OCI-M2 (cell line): Measurements from ENCODE around the gene RRP1.

ENCODE experiments used
- DNase-seq: peaks from one replicate; lab custom pipeline; 2025; ENCODE audit not compliant: unreplicated experiment; lab: John Stamatoyannopoulos, UW

Gene RRP1

DNA sequence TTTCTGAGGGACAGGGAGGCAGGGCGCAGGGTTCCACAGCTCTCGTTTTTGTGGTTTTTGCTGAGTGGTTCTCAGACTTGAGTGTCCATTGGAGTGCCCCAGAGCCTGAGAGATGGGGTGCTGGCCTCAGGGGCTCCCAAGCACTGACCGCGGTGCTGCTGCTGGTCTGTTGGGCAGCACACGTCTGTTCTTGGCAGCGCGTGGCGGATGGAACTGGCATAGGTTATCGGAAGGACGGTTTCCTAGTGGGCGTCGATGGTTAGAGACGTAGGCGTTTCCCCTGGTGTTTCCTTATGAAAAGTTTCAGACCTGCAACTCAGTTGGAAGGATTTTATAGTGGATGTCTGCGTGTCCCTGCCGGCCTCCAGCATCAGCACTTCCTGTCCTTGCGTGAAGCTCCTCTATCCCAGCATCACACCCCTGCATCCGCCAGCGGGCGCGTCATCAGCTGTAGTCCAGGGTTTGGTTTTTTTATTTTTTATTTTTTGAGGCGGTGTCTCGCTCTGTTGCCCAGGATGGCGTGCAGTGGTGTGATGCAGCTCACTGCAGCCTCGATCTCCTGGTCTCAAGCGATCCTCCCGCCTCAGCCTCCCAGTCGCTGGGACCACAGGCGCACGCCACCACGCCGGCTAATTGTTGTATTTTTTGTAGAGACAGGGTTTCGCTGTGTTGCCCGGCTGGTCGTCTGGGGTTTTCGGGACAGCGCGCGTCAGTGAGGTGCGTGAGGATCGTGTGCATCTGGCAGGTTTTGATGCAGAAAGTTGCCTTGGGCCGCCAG is 11.8 kb downstream of the RRP1 start:
- no peak for DNase-seq

DNA sequence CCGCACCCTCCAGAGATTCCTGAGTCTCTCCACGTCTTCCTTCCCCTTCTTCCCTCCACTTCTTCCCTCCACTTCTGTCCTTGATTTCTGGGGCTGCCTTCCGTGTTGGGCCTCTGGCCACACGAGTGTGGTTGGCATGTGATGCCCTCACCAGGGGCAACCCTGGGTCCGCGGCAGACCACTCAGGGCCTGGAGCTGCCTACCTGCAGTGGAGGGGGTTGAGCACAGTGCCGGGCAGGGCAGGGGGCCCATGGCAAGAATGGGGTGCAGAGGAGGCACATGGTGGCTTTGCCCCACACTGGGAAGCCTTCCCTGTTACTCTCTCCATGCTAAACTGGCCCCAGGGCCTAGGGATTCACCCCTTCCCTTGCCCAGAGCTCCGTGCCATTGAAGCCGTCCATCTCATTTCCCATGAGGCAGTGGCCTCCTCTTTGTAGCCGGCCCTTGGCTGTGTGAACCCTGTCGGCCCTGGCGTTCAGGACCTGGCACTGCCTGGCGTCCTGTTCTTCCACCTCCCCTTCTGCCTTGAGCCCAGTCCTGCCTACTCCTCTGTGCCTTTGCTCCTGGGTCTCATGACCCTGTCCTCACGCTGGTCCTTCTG is 13.4 kb downstream of the RRP1 start:
- no peak for DNase-seq

DNA sequence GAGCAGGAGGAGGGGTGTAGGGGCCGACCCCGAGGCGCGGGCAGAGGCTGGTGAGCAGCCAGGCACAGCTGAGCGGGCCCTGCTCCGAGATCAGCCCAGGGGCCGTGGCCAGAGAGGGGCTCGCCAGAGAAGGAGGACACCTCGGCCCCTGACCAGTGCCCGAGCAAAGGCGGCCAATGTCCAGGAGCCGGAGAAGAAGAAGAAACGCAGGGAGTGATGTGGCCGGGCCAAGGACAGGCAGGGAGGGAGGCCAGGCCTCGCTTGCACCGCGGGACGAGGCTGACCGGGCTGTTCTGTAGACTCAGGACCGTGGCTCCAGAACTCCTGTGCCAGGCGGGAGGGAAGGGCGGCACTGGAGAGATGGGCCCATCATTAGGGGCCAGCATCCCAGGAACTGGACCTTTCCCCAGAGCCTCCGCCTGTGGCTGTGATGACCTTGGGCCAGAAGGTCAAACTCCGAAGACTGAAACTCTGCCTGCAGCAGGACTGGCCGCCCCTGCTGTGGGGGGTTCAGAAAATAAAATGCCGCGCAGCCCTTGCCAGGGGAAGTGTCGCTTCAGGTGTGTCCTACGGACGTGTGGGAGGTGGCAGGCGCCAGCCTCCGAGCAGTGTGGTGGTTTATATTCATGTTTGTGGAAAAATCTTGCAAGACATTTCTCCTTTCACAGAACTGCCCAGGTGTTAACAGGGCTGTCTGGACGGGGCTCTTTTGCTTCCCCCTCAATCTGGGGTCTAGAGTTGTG is 14.4 kb downstream of the RRP1 start:
- no peak for DNase-seq

DNA sequence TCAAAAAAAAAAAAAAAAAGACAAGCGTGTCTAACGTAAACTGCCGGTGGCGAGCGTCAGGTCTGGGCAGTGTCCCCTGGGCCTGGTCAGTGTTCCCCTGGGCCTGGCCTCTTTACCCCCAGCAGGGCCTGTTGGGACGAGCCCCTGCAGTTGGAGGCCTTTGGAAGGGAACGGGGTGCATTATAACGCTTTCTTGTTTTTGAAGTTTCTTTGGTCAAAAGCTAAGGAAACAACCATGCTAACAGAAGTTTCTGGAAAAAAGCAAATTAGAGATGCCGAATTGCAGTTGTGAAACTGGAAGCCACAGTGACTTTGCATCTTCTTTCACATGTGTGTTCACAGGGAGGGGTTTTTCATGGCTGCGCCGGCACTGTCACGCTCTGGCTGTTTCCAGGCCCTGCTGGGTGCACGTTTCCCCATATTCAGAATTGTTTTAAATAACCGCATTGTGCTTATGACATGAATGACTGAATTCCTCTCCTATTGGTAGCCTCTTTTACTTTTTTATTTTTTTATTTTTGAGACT is 16.0 kb downstream of the RRP1 start:
- no peak for DNase-seq

DNA sequence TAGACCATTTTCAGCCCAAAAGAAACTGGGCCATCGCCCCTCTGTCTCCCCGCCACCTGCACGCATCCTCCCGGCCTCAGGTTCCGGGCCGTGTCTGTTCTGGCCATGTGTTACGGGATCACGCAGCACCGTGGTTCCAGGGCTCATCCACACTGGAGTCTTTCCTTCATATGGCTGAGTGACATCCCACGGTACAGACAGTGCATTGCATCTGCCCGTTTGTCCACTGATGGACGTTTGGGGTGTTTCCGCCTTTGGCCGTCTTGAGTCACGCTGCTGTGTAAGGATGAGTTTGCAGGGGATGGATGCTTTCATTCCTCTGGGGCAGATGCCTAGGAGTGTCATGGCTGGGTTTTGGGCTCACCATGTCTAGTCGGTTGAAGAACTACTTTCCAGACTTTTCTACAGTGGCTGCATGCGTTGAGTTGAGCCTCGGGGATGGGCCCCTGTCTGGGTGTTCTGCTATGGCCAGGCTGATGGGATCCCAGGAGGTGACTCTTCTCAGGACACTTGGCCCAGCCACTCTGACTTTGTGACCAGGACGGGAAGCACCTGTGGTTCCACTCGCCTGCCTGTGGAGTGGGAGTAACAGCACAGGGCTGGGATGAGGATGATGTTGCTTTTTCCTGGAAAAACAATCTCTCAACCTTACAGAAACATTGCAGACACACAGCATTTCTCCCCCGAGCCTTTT is 16.8 kb downstream of the RRP1 start:
- no peak for DNase-seq

DNA sequence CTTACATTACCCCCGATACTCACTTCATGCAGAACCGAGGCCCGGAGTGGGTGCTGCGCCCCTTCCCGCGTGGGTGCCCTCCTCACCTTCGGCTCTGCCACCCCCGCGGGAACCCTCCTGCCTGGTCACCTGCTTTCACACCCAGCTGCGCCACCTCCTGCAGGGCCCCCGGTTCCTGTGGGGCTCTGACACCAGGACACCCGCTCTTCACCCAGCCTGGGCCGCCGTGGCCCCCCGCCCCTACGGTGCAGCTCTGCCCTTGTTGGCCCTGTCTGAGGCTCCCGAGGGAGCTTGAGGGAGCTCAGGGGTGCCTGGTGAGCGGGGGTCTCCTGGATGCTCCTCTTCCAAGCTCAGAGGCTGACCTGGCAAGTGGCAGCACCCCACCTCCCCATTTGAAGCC is 19.0 kb downstream of the RRP1 start:
- DNase-seq: no peak

DNA sequence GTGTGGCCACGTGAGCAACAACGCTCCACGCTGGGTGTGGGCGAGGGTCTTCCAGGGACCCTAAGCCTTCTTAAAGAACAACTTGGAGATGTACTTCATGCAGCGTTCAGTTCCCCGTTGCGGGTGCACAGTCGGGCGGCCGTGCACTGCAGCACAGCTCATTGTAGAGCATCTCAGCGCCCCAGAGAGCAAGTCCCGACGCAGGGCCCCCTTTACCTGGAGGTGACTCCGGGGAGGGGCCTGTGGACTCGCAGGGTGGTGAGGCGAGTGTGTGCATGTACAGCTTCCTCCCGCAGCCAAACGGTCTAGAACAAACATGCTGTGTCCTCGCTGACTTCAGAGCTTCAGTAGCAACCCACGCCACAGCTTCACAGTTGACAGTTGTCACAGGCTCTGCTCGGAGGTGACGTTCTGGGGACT is 19.5 kb downstream of the RRP1 start:
- no peak for DNase-seq

DNA sequence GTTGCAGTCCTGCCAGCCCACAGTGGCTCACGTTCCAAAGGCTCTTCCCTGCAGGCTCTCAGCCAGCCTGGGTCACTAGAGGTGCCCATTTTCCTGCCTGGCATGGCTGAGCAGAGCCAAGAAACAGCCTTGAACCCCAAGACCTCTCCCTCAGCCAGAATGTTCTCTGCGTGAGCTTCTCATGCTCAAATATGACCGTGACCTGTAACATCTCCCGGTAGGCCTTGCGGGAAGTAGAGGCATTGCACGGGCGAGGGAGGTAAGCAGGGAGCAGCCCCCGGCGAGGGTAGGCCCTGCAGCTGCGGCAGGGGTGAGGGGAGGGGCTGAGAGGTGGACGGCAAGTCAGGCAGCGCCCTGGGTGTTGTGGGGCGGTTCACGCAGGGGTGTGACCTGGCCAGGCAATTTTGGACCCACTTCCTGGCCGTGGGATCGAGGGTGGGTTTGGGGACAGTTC is 20.0 kb downstream of the RRP1 start:
- DNase-seq: no peak

DNA sequence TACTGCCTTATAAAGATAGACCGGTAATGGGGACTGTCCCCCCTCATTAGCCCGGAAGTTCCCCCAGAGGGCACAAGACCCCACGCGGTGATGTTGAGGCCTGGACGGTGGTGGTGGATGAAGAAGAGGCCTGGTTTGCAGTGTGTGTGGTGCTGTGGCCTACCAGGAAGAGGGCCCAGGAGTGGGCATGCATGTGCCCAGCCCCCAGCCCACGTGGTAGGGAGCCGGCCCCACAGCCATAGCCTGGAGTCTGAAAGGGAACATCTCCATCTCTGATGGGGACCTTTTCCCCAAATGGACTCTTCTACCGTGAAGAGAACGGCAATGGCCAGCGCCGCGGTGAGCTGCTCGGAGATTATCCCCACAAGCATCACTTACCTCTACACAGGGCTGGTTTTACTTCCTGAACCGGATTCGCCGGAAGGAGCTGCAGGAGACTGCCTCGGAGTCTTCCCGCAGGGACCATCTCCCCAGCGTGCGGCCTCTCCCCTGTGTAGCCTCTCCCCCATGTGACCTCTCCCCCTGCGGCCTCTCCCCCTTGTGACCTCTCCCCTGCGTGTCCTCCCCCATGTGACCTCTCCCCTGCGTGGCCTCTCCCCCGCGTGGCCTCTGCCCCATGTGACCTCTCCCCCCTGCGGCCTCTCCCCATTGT is 20.6 kb downstream of the RRP1 start:
- DNase-seq: no peak

DNA sequence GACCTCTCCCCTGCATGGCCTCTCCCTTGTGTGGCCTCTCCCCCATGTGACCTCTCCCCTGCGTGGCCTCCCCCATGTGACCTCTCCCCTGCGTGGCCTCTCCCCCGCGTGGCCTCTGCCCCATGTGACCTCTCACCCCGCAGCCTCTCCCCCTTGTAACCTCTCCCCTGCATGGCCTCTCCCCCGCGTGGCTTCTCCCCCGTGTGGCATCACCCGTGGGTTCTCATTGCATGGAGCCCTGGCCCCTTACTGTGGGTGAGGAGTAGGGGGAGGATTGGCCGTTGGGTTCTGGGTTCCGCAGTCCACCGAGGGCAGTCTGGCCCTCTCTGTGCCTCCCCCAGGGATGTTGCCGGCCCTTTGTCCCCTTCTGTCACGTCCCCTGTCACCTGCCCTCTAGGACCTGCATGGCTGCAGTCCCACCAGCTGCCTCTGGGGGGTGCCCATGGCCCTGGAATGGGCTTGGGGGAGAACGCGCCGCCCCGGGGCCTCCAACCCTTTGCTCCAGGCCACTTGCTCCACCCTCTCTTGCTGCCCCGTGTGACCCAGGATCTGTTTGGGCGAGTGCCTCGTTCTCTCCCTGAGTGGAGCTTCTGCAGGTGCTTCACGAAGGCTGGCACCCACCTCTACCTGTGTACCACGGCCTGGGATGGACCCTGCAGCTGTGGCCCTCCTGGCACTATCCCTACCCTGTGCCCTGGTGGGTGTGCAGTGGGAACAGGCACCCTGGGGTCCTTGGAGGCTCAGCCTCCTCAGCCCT is 21.3 kb downstream of the RRP1 start:
- DNase-seq: peak; percentile 98

DNA sequence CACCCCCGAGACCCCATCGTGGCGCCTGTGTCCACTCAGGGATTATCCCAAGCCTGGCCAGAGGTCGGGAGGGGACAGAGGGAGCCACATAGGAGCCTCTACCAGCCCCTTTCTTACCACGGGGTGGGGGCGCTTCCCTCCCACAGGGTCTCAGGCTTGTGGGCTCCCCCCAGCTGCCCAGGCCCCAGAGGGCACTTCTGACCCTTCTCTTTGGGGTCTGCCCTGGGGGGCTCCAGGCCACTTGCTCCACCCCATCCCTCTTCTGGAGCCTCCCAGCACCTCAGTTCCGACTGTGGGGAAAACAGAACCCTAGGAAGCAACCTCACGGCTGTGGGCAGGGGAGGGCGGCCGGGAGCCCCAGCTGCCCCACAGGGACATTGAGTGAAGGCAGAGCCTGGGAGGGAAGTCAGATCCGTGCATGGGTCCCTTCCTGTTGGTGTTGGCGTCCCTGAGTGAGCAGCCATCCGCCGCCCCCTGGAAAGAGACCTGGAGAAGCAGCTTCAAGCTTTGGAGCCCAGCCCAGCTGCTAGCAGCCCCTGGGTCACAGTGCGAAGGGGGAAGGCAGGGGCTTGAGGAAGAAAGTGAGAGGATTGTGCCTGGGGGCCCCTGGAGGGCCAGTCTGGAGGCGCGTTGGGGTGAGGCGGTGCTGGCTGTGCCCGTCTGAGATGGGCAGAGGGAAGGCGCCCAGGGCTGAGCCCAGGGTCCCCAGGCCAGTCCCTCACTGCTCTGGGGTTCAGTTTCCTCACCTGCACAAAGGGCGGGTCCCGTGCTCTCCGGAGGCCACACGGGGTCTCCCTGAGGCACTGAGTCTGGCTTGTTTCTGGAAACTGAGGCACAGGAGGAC is 22.1 kb downstream of the RRP1 start:
- no peak for DNase-seq

DNA sequence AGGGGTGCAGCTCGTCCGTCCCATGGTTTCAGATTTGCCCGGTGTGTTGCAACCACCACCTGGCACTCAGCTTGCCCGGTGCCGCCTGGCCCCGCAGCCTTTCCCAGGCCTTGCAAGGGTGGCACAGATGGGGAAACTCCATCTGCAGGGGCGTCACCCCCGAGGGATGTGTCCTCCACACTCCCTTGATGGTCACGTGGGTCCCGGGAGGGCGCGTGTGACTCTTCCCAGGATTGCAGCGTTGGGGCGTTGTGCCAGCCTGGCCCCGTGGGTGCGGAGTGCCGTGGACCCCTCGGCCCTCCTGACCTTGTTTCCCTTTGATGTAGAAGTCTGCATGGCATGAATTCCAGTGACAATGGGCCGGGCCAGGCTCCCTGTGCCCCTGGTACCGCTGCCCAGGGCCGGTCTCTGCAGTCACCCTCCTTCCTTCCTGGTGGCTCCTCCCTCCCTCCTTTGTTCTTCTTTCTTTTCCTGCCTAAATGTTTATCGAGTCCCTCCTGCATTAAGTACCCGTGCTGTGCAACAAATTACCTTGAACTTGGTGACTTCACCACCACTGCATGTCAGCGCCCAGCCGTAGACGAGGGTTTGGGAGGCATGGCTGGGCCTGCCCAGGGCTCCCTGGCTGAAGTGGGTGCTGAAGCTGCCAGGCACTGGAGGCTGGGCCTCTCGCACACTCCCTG is 22.9 kb downstream of the RRP1 start:
- no peak for DNase-seq

DNA sequence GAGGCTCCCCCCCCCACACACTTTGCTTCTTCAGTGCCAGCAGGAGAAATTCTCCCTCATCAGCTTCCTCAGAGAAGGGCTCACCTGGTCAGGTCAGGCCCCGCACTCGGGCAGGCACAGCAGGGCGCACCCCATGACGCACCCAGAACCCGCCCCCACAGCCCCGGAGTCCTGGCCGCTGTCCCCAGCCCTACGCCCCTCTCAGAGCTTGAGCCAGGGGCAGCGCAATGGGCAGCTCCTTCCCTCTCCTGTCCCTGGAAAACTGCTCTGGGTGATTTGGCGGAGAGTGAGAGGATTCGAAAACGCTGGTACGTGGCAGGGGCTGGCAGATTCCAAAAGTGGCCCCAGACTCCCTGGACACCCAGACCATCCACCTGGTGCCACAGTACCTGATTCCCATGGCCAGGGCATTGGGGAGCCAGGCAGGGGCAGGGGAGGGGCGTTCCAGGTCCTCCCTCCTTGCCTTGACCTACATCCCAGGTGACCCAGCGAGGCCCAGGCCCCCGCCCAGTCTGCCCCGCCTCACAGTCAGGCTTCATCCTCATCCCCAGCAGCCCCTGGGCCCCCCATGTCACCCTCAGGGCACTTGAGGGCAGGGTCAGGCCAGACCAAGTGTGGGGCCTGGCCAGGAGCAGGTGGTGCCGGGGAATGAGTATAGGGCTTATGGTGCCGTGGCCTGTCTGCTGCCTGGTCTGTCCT is 23.7 kb downstream of the RRP1 start:
- no peak for DNase-seq

DNA sequence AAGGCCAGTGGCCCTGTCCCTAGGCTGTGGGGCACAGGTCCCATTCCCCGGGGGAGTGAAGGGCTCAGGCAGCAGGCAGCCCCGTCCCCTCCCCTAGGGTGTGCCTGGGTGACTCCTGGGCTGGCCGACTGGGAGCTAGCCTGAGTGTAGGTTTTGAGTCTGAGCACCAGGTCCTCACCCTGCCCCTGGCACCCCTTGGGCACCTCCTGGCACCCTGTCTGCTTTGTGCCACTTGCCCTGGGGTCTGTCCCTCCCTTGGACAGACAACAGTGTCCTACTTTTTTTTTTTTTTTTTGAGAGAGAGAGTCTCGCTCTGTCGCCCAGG is 24.2 kb downstream of the RRP1 start:
- no peak for DNase-seq

DNA sequence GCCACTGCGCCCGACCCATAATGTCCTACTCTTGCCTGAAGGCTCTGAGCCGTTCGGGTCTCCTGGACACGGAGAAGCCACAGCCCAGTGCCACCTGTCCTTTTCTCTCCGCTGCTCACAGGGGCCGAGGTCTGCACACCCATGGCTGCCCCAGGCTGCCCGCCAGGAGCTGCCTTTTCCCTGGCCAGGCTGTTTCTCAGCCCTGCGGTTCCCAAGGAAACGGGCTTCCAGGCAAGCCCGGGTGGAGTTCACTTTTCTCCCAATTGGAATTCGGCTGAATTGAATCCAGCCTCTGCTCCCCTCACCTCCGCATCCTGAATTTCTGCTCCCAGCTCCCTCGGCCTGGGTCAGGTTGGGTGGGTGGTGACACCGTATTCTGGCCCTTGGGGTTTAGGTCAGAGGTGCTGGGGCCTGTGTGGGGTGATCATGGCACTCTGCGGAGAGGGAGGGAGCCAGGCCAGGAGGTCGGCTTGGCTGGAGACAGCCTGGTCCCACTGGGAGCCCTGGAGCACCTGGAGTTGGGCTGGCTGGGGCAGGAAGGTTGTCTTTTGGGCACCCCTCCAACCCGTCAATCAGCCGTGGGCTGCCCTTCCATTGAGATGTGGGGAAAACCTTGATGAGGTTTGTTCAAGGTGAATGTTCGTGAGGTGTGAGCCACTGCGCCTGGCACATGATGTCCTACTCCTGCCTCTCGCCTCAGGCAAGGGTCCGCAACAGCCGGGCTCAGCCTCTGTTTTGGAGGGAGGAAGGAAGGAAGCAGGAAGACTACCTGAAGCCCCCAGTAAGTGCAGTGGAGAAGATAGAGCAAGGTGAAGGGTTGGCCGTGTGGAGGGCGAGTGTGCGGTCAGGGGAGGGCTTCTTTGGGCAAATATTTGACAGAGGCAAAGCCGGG is 25.1 kb downstream of the RRP1 start:
- DNase-seq: no peak

DNA sequence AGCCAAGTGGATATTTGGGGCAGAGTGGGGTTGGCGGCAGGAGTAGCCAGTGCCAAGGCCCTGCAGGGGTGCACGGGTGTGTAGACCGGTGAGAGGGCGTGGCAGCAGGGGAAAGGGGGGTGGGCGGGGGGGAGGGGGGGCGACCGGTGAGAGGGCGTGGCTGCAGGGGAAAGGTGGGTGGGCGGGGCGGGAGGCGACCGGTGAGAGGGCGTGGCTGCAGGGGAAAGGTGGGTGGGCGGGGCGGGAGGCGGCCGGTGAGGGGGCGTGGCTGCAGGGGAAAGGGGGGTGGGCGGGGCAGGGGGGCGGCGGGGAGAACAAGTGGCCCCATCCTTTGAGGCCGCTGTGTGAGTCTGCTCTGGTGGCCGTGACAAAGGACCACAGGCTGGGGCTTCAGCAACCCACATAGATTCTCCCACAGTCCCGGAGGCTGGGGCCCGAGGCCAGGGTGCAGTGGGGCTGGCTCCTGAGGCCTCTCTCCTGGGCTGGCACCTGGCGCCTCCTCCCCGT is 25.8 kb downstream of the RRP1 start:
- DNase-seq: no peak

DNA sequence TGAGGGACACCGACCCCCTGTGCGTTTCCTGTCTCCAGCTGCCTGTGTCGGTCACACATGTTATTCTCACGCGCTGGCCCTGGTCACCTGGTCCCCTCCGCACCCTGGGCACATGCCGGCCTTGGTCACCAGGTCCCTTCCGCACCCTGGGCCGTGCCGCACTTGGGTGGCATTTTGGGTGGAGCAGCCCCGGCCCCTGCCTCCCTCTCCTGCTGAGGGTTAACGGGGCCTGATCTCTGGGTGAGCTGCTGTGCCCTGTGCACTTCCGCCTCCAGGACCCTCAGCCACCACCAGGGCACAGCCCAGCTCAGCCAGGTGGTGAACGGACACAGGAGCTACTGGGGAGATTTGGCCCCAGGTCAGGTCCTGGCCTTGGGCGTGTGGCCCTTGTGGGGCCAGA is 26.6 kb downstream of the RRP1 start:
- no peak for DNase-seq
